Upper lobe of left lung (tissue), 6 donors: ENCODE data around the gene RAB11FIP4. TPM values are rescaled to one million over a fixed set of nuclear protein-coding genes. Genes with fewer than 3 reads are reported as not detected.

ENCODE experiments used
- ATAC-seq, 2 donors: fragments of 200-7000 bp; cut with Tn5 transposase; one replicate each; pipeline ENCODE4 v1.9.1; 2022; ENCODE audit warnings: mild to moderate bottlenecking in 2 of 2, moderate library complexity in 2 of 2; ENCODE audit not compliant: low FRiP score in 2 of 2
- DNase-seq, 2 donors: peaks; one replicate each; pipeline ENCODE4 v3.0.0-alpha.2; 2019 to 2020
- H3K27ac ChIP-seq, 4 donors: fragments of 200-600 bp; sonication (generic); one replicate each; pipeline ENCODE4 v1.5.1; 2016 to 2019
- H3K27me3 ChIP-seq, 4 donors: fragments of 200-600 bp; sonication (generic); one replicate each; pipeline ENCODE4 v1.5.1; 2017 to 2019
- H3K36me3 ChIP-seq, 4 donors: fragments of 200-600 bp; sonication (generic); one replicate each; pipeline ENCODE4 v1.5.1; 2016 to 2019
- H3K4me1 ChIP-seq, 4 donors: fragments of 200-600 bp; sonication (generic); one replicate each; pipeline ENCODE4 v1.5.1; 2018 to 2019
- H3K4me3 ChIP-seq, 4 donors: fragments of 200-600 bp; sonication (generic); one replicate each; pipeline ENCODE4 v1.5.1; 2017 to 2019; ENCODE audit warnings: mild to moderate bottlenecking in 2 of 4, moderate library complexity in 1 of 4
- H3K9me3 ChIP-seq, 4 donors: fragments of 200-600 bp; sonication (generic); one replicate each; pipeline ENCODE4 v1.5.1; 2018 to 2019
- EP300 ChIP-seq, 4 donors: sonication (generic); formaldehyde crosslinking; IDR thresholded peaks; one replicate each; pipeline ENCODE4 v1.5.1; 2017; ENCODE audit warnings: antibody characterized with exemption in 4 of 4, control low read depth in 2 of 4
- POLR2A ChIP-seq, 4 donors: fragments of 450-650 bp; IDR thresholded peaks; one replicate each; pipeline ENCODE4 v1.5.1; 2016 to 2017; ENCODE audit warnings: antibody characterized with exemption in 4 of 4, mild to moderate bottlenecking in 2 of 4
- POLR2AphosphoS5 ChIP-seq, 2 donors: sonication (generic); formaldehyde crosslinking; IDR thresholded peaks; one replicate each; pipeline ENCODE4 v1.5.1; 2017; ENCODE audit warnings: antibody characterized with exemption in 2 of 2
- WGBS, 2 donors: methylation state at CpG; one replicate each; pipeline ENCODE4 v1.1.5; 2017 to 2018; 5-methylcytosine and 5-hydroxymethylcytosine counted together
- total RNA-seq, 6 donors: library from RNA; depleted of rRNA in 4 of 6; stranded (reverse); fragments of >200 nt in 4 of 6; gene quantifications; one replicate each; pipeline versions ENCODE4 v1.1.0 to v1.2.1, GENCODE V29; 2016 to 2021
- TF ChIP-seq, protein P1 (sequence below), 6 experiments: fragments of 450-650 bp in 4 of 6; fragments of 200-600 bp in 2 of 6; sonication (generic) in 2 of 6; IDR thresholded peaks; one replicate each; pipeline ENCODE4 v1.5.1; 2016 to 2019; ENCODE audit warnings: antibody characterized with exemption in 6 of 6
- donor health status: DM: no; HTN: no; CAD: no; lungs with moderate emphysema.
- donor health status: DM: no; HTN: yes; CAD: no; lungs with severe emphysema.

Gene RAB11FIP4
- total RNA-seq, 6 donors from 2014 or later, result 15.2 to 36.1 (median 23.3) TPM

DNA sequence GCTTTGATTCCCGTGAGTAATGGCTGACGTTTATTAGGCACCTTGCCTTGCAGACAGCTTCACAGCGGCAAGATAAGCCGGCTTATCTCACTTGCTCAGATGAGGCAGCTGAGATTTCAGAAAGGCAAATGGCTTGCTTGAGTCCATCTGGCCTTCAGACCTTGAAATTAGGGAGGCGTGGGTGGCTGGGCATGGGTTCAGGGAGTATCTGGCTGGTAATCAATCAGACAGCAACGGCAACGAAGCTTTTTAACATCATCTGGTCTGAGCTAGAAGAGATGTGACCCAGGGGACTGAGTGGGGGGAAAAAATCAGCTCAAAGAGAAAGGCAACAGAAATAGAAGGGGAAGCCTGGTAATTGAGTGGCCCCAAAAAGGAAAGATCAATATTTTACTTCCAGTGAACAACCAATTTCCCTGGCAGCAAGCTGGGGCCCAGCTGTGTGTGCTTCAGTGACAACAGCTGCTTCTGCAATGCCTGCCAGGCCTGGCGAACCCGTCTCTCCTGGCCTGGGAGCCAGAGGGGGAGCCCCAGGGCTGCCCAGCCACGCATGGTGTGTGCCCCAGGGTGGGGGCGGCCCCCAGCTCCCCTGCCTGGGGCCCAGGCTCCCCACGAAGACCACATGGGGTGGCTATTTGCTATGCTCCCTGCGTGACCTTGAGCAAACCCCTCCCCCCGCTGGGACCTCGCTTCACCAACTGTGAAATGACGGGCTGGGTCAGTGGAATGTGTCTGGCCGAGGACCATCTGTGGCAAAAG lies 34.0 kb downstream of the RAB11FIP4 start:
- peak; percentile 27 to 35 for ATAC-seq
- H3K27ac ChIP-seq, result no peak overlapping the region
- H3K36me3 ChIP-seq, result no peaks in the 10 kb centered on the region

DNA sequence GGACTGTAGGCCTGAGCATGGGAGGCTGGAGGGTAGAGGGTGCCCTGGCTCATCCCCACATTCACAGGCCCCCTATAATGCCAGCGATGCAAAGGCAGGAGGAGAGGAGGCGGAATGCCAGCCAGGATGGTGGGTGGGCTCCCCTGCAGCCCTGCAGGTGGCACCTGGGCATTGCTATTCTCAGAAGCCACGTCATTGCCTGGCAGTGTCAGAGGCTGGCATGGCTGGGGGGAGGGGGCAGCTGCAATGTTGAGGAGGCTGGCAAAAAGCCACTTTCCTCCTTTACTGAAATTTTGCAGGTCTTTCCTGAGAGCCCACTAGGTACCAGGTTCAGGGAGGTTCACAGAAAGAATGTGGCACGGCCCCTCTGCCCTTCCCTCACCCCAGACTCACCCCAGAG lies 36.2 kb downstream of the RAB11FIP4 start:
- Histone ChIP-seq H3K27me3 (peaks cover 0 to 2% (median 0%) of the 10 kb centered on the region in 4 donors), H3K4me3 (no peak overlapping the region), H3K27ac (no peak overlapping the region), H3K9me3 (no peaks in the 10 kb centered on the region), H3K36me3 (no peaks in the 10 kb centered on the region), H3K4me1 (no peaks in the 10 kb centered on the region)
- ATAC-seq, result no peak
- DNase-seq, result no peak
- TF ChIP-seq, protein P1, sequence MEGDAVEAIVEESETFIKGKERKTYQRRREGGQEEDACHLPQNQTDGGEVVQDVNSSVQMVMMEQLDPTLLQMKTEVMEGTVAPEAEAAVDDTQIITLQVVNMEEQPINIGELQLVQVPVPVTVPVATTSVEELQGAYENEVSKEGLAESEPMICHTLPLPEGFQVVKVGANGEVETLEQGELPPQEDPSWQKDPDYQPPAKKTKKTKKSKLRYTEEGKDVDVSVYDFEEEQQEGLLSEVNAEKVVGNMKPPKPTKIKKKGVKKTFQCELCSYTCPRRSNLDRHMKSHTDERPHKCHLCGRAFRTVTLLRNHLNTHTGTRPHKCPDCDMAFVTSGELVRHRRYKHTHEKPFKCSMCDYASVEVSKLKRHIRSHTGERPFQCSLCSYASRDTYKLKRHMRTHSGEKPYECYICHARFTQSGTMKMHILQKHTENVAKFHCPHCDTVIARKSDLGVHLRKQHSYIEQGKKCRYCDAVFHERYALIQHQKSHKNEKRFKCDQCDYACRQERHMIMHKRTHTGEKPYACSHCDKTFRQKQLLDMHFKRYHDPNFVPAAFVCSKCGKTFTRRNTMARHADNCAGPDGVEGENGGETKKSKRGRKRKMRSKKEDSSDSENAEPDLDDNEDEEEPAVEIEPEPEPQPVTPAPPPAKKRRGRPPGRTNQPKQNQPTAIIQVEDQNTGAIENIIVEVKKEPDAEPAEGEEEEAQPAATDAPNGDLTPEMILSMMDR (IDR thresholded peaks at IDR 0.05), result no peak
- TF ChIP-seq EP300 (IDR thresholded peaks at IDR 0.05) (no peak), POLR2A (IDR thresholded peaks at IDR 0.05) (no peak), POLR2AphosphoS5 (IDR thresholded peaks at IDR 0.05) (no peak)
- 40 to 69% methylated on average over 2 to 4 of the region's 4 CpGs for WGBS, 2 donors

More for the DNA sequence above, 34.0 kb downstream of the RAB11FIP4 start:
- Histone ChIP-seq H3K9me3 (no peaks in the 10 kb centered on the region), H3K4me1 (no peaks in the 10 kb centered on the region), H3K27me3 (no peaks in the 10 kb centered on the region), H3K4me3 (no peak overlapping the region)
- WGBS, 2 donors, result 49 to 58% methylated on average over 12 to 14 of the region's 17 CpGs
- peak in 1 of 2 donors; percentile 65 for DNase-seq
- TF ChIP-seq EP300 (IDR thresholded peaks at IDR 0.05), result no peak
- TF ChIP-seq POLR2A (IDR thresholded peaks at IDR 0.05), result no peak
- TF ChIP-seq, protein P1 (IDR thresholded peaks at IDR 0.05), result no peak
- no peak for TF ChIP-seq POLR2AphosphoS5 (IDR thresholded peaks at IDR 0.05)

DNA sequence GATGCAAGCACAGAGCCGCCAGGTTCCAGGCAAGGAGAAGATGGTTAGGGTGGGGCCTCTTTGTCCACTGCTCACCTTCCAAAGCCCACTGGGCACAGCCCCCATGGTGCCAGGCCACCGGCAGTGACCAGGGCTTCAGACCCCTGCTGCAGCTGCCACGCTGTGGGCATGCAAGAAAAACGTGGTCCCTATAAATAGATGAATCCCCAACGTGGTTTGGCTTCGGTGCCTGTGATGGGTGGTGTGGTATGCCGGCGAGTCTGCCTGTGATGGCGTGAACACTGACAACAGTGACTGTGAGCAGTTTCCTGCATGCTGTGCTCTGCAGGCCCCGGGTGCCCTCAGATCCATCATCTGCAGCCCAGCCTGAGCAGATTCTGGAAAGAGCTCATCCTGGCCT lies 36.6 kb downstream of the RAB11FIP4 start:
- H3K27me3 ChIP-seq, result peaks cover 0 to 2% (median 0%) of the 10 kb centered on the region in 4 donors
- no peak overlapping the region for H3K27ac ChIP-seq
- 53 to 68% methylated on average over 5 to 7 of the region's 10 CpGs for WGBS, 2 donors
- no peaks in the 10 kb centered on the region for H3K9me3 ChIP-seq
- no peak overlapping the region for H3K4me3 ChIP-seq
- TF ChIP-seq POLR2AphosphoS5 (IDR thresholded peaks at IDR 0.05) (no peak), EP300 (IDR thresholded peaks at IDR 0.05) (no peak), POLR2A (IDR thresholded peaks at IDR 0.05) (no peak)
- TF ChIP-seq, protein P1 (IDR thresholded peaks at IDR 0.05), result no peak
- H3K4me1 ChIP-seq, result no peaks in the 10 kb centered on the region
- DNase-seq (no peak), ATAC-seq (no peak)
- H3K36me3 ChIP-seq, result no peaks in the 10 kb centered on the region

DNA sequence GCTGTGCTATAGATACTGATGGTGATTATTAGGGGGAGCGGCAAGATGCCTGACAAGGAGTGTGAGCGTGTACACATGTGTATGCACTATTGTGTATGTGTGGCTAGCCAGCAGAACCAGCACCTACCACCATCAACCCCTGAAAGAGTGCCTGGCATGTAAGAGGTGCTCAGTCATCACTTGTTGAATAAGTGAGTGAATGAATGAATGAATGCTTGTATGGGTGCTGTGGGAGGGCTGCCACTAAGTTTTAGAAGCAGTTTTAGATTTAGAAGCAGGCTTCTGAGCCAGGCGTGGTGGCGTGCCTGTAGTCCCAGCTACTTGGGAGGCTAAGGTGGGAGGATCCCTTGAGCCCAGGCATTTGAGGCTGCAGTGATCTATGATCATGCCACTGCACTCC lies 37.0 kb downstream of the RAB11FIP4 start:
- Histone ChIP-seq H3K27me3 (peaks cover 0 to 2% (median 0%) of the 10 kb centered on the region in 4 donors), H3K36me3 (no peaks in the 10 kb centered on the region), H3K4me1 (peaks cover 0 to 2% (median 0%) of the 10 kb centered on the region in 4 donors), H3K4me3 (no peak overlapping the region), H3K27ac (no peak overlapping the region), H3K9me3 (no peaks in the 10 kb centered on the region)
- ATAC-seq (no peak), DNase-seq (no peak)
- WGBS, 2 donors, result 89 to 94% methylated on average over 4 of the region's 4 CpGs
- TF ChIP-seq POLR2AphosphoS5 (IDR thresholded peaks at IDR 0.05) (no peak), EP300 (IDR thresholded peaks at IDR 0.05) (no peak), POLR2A (IDR thresholded peaks at IDR 0.05) (no peak)
- TF ChIP-seq, protein P1 (IDR thresholded peaks at IDR 0.05), result no peak
